Measurements from ENCODE around the gene ZMYND8. TPM values are rescaled to one million over a fixed set of nuclear protein-coding genes. Genes with fewer than 3 reads are reported as not detected.

Gene ZMYND8
- 23.8 and 28.0 TPM in 2 replicates for total RNA-seq

DNA sequence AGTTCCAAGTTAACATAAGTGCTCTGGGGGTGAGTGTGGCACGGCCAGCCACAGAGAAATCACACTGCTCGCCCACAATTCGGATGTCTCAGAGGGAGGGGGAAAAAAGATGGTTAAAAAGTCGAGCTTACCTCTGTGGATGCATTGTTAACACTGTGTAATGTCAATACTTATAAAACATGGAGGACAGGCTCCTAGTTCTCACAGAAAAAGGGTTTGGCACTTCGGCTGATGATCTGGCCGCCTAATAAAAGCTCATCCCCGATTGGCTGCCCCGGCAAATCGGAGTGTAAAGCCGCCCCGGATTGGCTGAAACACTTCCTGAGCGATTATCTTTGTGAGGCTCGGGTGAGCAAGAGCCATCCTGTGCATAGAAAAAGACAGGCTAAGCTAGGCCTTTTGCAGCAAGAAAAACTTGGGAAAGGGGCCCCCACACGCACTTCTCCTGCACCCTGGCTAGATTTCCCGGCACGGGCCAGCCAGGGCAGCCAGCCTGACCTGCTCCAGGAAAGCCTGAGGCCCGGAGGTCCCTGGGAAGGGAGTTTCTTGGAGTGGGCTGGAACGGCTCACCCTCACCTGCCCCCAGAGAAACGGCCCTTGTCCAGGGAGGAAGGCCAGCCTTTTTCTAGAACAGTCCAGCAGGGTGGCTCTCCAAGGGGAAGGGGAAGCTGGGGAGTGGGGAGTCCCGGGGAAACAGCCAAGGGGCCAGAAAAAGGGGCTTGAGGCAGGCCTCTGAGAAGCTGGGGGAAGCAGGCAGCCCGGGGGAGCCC lies at the start of gene ZMYND8:
ZMYND8 (minus strand) TSS at position 174 of the 770 bp plus-strand sequence; CDS start at position 145, 29 bp downstream.

Other genes with a start within 250 kb of the ZMYND8 start
- gene NCOA3, start 145.2 kb upstream of the ZMYND8 start, total RNA-seq = 21.1 and 28.8 TPM in 2 replicates

Data from endothelial cell of coronary artery (primary cell).